Subcutaneous adipose tissue (tissue), 4 donors: Measurements from ENCODE around the gene LIPC. TPM values are rescaled to one million over a fixed set of nuclear protein-coding genes. Genes with fewer than 3 reads are reported as not detected.

Experiments
- CTCF ChIP-seq: fragments of 450-650 bp; IDR thresholded peaks from one replicate; pipeline ENCODE4 v1.5.1; 2016; ENCODE audit warnings: low read depth, mild to moderate bottlenecking, control low read depth, antibody characterized with exemption, moderate library complexity
- total RNA-seq, 4 donors: library from RNA; depleted of rRNA; stranded (reverse); fragments of >200 nt; gene quantifications; one replicate each; pipeline ENCODE4 v1.1.0, GENCODE V29; 2016

The LIPC gene
- total RNA-seq, 4 donors from 2014 or later = 0.44 to 0.51 TPM; not detected in 2

GRCh38 chr15:58556028-58556361 is 124.2 kb downstream of the LIPC start:
- TF ChIP-seq CTCF = no peak

- no peak for TF ChIP-seq CTCF
Measured at GRCh38 chr15:58556541-58556940, 124.8 kb downstream of the LIPC start.

- no peak for TF ChIP-seq CTCF
Measured at GRCh38 chr15:58558777-58559176, 127.0 kb downstream of the LIPC start.

- no peak for TF ChIP-seq CTCF
Measured at GRCh38 chr15:58559904-58560588, 128.3 kb downstream of the LIPC start.

- no peak for TF ChIP-seq CTCF
Measured at GRCh38 chr15:58561321-58561720, 129.5 kb downstream of the LIPC start.

- TF ChIP-seq CTCF = no peak
Measured at GRCh38 chr15:58562135-58562534, 130.3 kb downstream of the LIPC start.

GRCh38 chr15:58564981-58565380 is 133.2 kb downstream of the LIPC start:
- no peak for TF ChIP-seq CTCF
